SKM-1 treated with dmso at 0.1 percent for 144 hours (cell line): ENCODE results near the gene IFNK.

Experiments
- DNase-seq: peaks from one replicate; lab custom pipeline; 2025; ENCODE audit not compliant: unreplicated experiment; lab: John Stamatoyannopoulos, UW

The IFNK gene

DNA sequence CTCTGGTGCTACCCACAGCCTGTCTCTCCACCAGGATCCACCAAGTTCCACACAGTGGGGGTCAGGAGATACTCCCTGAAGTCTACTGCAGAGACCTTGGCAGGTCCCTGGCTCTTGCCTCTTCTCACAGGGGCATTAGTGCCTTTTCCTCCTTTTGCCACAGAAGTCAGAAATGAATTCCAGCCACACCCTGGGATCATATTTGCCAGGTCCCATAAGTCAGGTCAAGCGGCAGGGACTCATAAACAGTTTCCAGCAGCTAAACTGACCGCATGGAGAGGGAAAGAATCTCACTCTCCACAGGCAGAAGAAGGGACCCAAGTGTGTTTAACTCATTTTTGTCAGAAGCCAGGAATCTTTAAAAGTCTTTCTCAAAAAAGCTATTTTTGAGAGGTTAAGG lies 13.3 kb upstream of the IFNK start:
- no peak for DNase-seq

DNA sequence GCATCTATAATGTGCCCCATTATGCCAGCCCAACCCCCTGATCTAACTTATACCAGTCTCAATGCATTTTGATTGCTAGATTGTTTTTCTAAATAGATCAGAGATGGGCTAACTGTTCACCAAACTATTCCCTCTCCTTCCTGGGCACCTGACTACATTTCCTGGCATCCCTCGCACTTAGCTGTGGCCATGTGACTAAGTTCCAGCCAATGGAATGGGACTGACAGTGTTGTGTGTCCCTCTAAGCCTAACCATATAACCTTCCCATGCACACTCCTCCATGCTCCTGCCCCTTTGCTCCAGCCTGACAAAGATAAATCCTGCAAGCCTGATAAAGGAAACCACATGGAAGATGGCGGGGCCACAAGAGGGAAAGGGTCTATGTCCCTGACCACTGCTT lies 12.3 kb upstream of the IFNK start:
- no peak for DNase-seq

DNA sequence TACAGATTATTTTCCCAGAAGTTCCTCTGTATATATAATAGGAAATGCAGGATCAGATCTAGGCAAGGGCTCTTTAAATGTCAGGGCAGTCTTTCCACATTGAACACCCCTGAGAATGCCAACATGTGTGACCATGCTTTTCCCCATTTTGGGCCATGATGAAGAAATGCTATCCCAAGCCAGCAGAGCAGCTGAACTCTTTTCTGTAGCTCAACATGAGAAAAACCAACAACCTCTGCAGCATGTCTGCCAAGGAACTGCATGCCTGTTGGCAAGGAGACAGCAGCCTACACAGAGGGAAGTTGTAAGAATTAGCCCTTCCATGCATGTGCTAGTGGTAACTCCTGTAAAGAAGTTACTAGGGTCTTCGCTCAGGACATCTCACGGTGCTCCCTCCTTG lies 9.5 kb upstream of the IFNK start:
- DNase-seq = no peak

DNA sequence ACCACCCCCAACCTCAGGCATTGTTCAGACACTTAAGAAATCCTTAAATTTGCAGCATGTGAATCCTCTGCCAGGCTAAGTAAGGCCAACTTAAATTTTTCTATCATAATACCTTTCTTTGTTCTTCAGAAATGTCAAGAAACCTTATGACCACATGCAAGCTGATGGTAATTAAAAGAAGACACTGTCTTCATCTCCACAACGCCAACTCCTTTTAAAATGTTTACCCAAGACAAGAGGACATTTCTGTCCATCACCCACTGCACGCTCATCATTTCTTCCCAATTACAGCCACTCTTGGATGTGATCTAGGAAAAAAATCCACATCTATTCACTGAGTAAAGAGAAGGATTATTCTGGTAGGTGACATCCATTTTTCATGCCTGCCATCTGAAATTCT lies 6.1 kb upstream of the IFNK start:
- DNase-seq = no peak

DNA sequence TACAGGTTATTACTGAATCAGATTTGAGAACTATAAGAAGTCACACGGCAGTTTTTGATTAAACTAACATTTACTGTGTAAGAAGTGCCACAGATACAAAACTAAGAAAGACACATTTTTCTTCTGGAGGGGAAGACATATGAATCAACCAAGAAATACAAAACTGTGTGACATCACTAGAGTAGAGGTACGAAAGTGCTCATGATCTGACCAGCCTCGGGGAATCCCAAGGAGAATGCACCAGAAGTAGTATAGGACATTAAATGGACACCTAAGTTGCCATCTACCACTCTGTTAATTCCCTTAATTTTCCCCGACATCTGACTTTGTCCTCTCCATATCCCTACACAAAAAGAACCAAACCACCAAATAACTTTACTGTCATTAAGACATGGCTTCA lies 5.3 kb upstream of the IFNK start:
- no peak for DNase-seq

DNA sequence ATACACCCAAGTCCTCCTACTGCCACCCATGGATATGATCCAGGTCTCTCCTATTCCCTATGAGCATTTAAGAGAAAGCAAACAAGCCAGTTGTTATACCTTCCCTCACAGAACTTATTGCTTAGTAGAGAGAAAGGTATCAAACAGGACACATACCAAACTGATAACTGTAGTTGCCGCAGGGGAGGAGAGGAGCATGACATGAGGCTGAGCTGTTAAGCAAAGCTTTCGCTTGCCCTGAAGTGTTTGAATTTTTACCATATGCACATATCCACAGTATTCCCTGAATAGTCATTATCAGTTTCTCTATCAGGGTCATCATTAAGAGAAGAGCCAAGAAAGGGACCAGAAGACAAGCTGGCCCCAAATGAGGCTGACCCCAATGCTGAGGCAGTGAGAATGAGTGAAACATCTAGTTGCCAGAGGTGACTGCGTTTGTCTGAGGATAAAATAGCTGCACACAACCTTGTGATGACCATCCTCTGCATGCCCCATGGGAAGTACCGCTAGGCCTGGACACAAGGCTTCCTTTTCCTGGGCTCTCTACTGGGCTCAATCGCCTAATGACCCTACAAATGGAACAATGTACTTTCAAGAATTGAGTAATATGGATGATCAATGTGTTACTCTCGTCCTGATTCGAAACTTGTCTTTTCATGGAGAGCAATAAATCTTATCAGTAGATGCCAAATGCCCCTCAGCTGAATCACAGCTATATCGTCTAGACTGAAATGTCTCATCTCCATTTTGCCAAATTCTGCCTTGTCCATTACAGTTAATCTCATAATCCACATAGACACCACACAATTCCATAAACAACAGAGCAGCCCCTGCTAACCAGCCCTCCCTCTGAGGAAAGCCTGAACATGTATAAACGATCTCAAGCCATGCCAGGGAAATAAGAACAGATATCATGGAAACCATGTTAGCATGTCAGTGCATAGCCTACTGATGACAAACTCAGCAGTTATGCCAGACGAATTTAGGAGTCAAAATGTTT lies 4.3 kb upstream of the IFNK start:
- DNase-seq = no peak

DNA sequence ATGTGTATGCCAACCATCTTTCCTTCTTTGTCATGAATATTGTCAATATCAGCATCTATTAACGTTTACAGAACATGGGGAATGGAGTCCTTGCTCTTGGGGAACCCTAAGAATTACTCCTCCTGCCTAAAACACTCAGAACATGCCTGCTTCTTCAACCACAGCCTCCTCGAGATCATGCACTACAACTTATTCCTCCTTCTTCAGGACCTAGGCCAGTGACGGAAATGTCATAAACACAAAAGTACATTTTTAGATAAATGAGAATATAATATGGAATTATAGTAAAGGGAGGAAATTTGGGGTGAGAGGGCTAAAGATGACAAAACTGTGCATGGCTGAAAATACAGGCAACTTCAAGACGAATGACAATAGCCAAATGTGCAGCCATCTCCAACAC lies 3.1 kb upstream of the IFNK start:
- DNase-seq = no peak

DNA sequence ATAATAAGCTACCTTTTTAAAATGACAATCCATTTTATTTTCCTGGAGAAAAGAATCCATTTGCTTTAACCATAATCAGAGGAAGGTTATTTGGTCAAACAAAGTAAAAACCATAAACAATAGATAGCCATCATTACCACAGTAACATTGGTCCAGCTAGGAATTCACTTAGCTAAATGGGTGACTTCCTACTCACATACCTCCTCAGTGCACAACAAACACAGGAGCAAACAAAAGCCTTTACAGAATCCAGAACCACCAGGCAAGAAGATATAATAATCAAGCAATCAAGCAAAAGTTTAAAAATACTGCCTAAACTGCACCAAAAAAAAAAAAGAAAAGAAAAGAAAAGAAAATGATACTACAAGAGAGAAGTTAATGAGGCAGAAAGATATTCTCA lies 949 bp upstream of the IFNK start:
- DNase-seq = no peak

DNA sequence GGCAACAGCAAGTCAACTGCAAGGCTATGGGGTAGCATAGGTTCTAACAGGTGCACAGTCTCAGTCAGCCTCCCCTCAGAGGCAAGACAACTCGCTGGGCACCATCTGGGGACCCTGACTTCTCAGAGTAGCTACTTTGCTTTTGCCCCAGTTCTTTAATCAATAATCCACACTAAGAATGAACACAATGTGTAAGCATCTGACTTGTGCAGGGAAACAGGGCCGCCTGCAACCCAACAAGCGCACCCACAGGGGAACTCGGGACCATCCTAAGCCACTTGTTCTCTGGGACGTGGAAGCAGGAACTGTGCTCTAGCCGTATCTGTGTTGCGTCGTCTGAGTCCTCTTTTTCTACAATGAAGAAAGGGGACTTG lies 3.6 kb downstream of the IFNK start:
- DNase-seq = no peak

DNA sequence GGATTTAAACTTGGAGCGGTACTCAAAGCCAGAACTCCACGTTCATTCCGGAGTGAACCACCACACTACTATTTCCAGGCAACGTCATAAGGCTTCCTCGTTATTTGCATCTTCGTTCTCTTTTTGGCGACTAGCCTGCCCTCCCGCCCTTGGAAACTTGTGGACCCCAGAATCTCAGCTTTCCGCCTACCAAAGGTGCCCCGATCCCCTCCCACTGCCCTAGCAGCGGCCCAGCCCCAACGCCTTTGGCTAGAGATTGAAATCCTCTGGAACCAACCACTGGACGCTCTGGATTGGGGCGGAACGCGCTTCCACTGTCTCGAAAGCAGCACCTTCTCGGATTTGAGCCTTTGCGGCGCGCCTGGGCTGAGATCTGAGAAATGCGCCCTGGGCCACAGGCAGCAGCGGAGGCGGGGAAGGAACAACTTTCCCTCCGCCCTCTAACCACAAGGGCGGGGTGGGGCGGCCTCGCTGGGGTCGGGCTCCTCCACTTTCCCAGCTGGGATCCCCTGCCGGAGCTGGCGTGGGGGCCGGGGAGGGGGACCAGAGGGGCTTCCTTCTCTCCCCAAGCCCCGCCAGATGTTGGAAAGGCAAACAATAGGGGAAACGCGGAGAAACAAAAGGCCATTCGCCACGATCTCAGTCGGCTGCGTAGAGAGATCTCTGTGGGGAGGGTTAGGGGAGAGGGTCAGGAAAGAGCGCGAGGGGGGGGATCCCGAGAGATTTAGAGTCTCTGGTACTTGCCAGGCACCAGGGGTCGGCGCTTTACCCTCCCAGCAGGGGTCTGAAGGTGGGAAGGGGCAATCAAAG lies 4.2 kb downstream of the IFNK start:
- peak; percentile 61 for DNase-seq

DNA sequence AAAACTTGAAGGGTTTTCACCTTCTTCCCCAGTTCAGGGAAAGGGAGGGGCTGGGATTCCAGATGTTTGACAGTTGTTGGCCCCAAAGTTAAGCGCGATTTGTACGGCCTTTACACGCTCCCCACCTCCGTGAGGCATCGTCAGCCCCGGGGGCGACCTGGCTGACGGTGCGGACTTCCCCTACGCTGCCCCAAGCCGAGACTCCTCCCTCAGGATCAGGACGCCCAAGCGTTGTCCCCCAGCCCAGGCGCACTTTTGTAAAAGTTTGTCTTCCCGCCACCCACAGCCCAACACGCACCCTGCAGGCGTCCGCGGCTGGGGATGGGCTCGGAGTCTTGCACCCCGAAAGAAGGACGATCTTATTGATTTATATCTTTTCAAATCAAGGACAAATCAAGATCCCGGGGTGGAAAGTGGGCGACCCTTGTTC lies 4.8 kb downstream of the IFNK start:
- no peak for DNase-seq

DNA sequence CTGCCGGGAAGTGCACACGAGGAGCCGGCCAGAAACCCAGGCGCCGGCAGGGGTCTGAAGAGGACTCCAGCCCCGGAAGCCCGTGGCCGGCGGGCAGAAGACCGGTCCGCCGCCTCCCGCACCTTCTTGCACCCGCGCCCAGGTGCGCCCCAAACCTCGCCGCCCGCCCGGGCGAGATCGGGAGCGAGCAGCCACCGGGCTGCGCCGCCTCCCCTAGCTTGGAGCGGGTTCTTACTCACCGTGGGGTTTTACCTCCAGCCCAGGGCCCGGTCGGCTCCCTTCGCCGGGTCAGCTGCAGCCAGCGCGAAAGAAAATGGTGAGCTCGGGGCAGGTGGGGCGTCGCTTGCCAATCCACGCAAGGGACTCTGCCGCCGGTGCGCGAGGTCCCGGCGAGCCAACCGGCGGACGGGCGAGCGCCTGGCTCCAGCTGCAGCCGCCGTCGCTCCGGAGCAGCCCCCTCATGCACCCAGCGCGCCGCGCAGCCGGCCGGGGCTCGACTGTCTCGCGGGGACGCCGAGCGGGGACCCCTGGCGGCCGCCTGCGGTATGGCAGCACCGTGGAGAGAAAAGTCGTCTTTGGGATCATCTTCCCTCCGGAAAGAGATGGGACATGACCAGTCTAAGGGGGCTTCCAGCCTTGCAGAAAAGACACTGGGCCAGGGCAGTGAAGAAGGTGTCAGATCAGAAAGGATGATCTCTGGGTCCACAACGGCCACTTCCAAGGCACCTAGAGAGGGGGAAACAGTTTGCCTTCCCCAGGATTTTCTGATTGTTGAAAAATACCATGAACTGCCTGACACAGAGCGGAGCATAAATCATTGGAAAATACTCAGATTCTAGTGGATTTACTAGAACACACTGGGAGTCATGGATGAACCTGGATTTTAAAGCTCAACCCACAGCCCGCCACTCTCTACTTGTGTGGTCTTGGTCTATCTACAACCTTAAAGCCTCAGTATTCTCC lies 5.5 kb downstream of the IFNK start, which contains the start of gene MOB3B:
TSS of gene MOB3B (minus strand) at position 499 of the 963 bp plus-strand sequence. CDS start 74,264 bp downstream, outside the sequence.
- peak; percentile 65 for DNase-seq

DNA sequence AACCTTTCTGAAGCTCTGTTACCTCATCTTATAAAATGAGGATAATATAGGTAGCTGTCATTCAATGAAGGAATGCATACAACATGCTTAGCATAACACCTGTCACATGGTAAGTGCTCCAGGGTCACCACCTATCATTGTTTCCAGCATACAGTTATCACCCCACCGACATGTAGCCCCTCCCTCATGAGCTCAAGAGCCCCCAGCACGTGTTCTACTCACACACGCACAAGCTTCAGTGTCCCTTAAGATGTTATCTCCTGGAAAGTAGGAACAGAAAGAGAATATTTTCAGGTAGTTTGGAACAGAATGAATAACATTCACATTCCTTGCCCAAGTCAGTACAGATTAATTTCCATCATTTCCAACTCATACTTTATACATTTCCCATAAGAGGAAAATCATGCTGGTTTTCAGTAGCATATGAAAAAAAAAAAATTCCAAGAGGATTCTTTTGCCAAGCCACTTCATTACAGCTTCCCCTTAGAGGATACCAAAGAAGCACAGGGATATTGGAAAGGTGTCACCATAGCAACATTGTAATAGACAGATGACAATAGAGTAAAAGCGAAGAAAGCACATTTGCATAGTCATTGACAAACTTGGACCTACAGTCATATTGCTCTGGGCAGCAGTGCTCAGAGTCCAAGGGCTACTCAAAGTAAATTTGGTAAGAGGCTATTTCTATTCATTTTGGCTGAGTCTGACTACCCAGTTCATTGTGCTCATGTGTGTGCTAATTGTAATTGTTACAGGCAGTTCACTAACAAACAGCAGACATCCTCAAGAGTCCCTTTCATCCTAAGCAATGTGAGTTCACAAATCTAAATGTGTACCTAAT lies 7.0 kb downstream of the IFNK start:
- no peak for DNase-seq

DNA sequence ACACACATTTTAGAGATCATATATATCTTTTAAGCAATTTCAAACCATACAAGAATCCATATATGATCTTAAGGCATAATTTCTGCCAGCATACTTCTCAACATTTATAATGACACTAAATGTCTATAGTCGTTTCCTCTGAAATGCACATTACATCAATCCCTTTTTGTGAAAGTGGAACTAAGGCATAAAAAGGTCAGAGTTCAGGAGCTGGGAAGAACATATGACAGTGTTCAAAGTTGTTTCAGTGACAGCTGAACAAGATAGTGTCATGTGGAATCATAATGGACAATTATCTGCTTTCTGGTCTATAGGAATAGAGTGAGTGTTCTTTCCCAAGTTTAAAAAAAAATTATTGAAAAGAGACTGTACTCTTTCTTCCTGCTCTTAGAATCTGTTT lies 8.0 kb downstream of the IFNK start:
- DNase-seq = no peak

DNA sequence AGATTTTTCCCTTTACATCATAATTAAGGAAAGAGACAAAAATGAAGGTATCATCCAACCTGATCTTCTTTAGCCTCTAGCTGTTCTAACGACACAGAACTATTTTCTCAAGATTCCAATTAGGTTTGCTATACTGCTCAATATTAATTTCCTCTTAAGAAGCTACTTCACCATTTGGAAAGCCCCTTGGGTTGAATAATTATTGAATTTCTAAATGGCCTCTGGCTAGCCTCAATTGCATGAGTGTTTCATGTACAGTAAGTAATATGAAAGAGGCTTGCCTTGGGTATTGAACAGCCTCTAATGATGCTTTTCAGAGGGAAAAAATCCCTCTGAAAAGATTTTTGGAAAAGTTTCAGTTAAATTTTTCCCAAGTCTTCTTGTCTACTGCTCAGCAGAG lies 9.2 kb downstream of the IFNK start:
- DNase-seq = no peak

DNA sequence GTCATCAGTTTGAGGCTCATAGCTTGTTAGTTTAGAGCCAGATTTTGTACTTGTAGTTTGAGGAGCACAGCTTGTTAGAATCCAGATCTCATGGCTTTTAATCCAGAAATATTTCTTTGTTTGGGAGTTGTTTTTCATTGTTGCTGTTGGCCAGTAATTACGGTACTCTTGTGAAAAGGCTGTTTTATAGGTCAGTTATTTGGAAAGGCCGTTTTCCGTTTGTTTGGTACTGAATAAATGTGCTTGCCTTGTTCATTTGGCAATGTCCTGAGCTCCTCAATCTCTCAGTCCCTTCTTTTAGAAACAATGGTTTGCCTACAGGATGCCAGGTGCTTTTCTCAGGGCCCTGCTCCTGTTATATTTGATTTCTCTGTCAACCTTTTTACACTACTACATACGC lies 10.0 kb downstream of the IFNK start:
- DNase-seq = no peak

DNA sequence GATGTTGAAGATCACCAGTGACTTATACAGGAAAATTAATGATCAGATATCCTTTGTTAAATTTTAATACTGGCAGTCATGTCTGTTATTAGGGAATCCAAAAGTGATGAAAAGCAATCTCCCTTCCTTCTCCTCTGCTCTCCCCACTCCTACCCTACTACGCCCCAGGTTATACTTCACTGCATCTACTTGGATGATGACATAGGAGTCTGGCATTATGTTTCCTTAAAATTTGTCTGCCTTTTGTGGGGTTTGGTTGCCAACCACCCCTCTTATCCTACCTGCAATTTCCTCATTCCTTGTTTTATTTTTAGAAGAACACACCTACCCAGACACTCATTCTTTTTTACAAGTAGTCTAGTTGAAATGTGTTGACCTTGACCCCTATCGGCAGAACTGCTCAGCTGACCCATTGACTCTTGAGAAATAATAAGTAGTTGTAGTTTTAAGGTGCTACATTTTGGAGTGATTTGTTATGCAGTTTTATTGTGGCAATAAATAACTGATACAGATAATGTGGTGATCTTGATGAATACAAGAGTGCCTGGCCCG lies 10.6 kb downstream of the IFNK start:
- no peak for DNase-seq

DNA sequence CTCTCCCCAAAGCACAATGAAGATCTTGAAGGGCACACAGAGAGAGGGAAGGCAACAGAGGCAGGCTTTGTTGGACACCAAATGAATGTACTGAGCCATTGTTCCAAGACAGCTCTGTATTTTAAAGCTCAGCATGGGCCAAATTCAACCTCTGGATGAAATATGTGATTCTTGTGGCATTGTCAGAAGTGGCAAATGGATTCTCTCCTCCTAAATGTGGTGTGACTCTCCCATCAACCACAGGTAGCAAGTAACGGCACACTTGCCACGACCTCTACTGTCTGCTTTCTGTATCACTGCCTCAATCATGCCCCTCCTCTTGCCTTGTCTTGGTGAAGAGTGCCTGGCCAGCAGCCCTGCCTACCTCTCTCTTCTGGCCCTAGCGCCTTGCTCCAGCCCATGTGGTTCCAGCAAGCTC lies 11.6 kb downstream of the IFNK start:
- DNase-seq = no peak

DNA sequence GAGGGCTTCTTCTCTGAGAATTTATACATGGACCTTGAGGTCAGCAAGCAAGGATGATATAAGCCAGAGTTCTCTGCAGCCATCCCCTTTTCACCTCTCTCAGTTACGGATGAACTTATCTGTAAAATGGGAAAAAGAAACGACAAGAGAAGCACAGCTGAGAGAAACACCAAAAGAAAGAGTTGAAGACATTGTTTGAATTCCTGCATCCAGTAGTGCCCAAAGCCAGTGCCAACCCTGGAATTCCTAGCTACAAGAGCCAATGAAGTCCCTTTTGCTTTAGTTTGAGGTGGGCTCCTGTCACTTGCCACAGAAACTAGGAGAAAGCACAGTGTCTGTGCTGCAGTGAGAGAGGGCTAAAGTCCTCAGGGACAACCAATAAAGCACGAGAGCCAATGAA lies 12.1 kb downstream of the IFNK start:
- no peak for DNase-seq

DNA sequence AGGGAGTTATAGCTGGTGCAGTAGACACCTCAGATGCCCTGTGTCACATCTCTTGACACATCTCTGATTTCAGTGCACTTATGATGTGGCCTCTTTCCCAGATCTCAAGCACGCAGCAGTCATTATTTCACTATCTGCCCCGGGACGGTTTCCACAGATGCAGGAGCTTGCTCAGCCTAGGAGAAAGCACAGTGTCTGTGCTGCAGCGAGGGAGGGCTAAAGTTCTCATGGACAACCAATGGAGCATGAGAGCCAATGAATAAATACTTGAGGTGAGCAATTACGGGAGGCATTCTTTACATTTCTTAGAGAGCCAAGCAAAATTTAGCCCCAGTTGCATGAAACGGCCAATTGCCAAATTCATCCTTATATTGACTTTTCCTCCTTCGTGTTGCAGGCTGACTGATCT lies 12.9 kb downstream of the IFNK start:
- DNase-seq = no peak
